Ishikawa (cell line): Measurements from ENCODE around the gene RBKS.

Experiments
- CEBPB ChIP-seq: IDR thresholded peaks from 2 replicates; pipeline ENCODE4 v1.6.1; 2012
- CREB1 ChIP-seq: IDR thresholded peaks from 2 replicates; pipeline ENCODE4 v1.6.1; 2012; ENCODE audit warnings: low read depth
- EGR1 ChIP-seq: IDR thresholded peaks from 2 replicates; pipeline ENCODE4 v1.6.1; 2012
- EP300 ChIP-seq: IDR thresholded peaks from 2 replicates; pipeline ENCODE4 v1.6.1; 2012; ENCODE audit warnings: borderline replicate concordance
- FOXM1 ChIP-seq: IDR thresholded peaks from 2 replicates; pipeline ENCODE4 v1.6.1; 2012; ENCODE audit warnings: low read depth, borderline replicate concordance
- MAX ChIP-seq: IDR thresholded peaks from 2 replicates; pipeline ENCODE4 v1.6.1; 2012
- NFIC ChIP-seq: IDR thresholded peaks from 2 replicates; pipeline ENCODE4 v1.6.1; 2012
- RAD21 ChIP-seq: IDR thresholded peaks from 2 replicates; pipeline ENCODE4 v1.6.1; 2012; ENCODE audit warnings: low read depth
- REST ChIP-seq: IDR thresholded peaks from 2 replicates; pipeline ENCODE4 v1.6.1; 2012; ENCODE audit warnings: low read depth, mild to moderate bottlenecking
- TAF1 ChIP-seq: IDR thresholded peaks from 2 replicates; pipeline ENCODE4 v1.6.1; 2012; ENCODE audit warnings: low read depth, mild to moderate bottlenecking
- TCF12 ChIP-seq: IDR thresholded peaks from 2 replicates; pipeline ENCODE4 v1.6.1; 2012; ENCODE audit warnings: low read depth
- TEAD4 ChIP-seq: IDR thresholded peaks from 2 replicates; pipeline ENCODE4 v1.6.1; 2012
- USF1 ChIP-seq: IDR thresholded peaks from 2 replicates; pipeline ENCODE4 v1.6.1; 2012
- YY1 ChIP-seq: IDR thresholded peaks from 2 replicates; pipeline ENCODE4 v1.6.1; 2012; ENCODE audit warnings: low read depth
- ZBTB7A ChIP-seq: IDR thresholded peaks from 2 replicates; pipeline ENCODE4 v1.6.1; 2012; ENCODE audit warnings: low read depth

RBKS gene

GRCh38 chr2:27790796-27791195 lies 99.4 kb downstream of the RBKS start:
- TF ChIP-seq ZBTB7A: no peak
- no peak for TF ChIP-seq TCF12
- TF ChIP-seq MAX: no peak
- TF ChIP-seq NFIC: no peak
- no peak for TF ChIP-seq USF1
- no peak for TF ChIP-seq EP300

GRCh38 chr2:27782701-27783100 lies 107.5 kb downstream of the RBKS start:
- TF ChIP-seq CEBPB (no peak), TAF1 (no peak), EGR1 (no peak), RAD21 (no peak), ZBTB7A (no peak), TCF12 (no peak), FOXM1 (no peak), TEAD4 (no peak), REST (no peak), NFIC (no peak), MAX (no peak), YY1 (no peak), EP300 (no peak), CREB1 (no peak), USF1 (no peak)

- TF ChIP-seq YY1 (no peak), ZBTB7A (no peak), REST (no peak), TCF12 (no peak), TEAD4 (no peak), TAF1 (no peak), FOXM1 (no peak), MAX (no peak), USF1 (no peak), NFIC (no peak), CEBPB (no peak), CREB1 (no peak), RAD21 (no peak), EGR1 (no peak), EP300 (no peak)
Observed at GRCh38 chr2:27781496-27781895, 108.7 kb downstream of the RBKS start.

- TF ChIP-seq YY1 (no peak), NFIC (no peak), USF1 (no peak), TAF1 (no peak), REST (no peak), TEAD4 (no peak), EGR1 (no peak), EP300 (no peak), CREB1 (no peak)
Observed at GRCh38 chr2:27779417-27780055, 110.7 kb downstream of the RBKS start.
